Ammon's horn (tissue), 1 donor: ENCODE results near the gene PML.
"Not testable (repeated sequence)": the region's sequence is repeated elsewhere in the genome, so short reads cannot be mapped to it uniquely, and the experiment has no call there.

Experiments used
- DNase-seq: peaks from one replicate; pipeline ENCODE4 v3.0.0-alpha.2; 2016; ENCODE audit warnings: low spot score

The PML gene

GRCh38 chr15:74060251-74060650, 65.7 kb downstream of the PML start:
- DNase-seq, result no peak

- DNase-seq, result no peak
Measured at GRCh38 chr15:74062236-74062635, 67.7 kb downstream of the PML start.

DNA sequence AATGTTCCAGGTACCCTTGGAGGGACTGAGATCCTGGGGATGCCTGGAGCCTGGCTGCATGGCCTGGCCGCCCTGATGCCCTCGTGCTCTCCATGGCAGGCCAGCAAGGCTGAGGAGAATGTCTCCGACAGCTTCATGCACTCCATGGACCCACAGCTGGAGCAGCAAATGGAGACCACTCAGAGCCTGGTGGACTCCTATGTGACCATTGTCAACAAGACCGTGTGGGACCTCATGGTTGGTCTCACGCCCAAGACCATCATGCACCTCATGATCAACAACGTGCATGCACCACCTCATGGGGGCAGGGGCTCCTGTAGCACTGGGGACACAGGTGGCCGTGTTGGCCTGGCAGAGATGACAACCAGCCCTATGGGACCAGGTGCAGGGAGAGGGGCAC, 68.2 kb downstream of the PML start:
- DNase-seq, result no peak

DNA sequence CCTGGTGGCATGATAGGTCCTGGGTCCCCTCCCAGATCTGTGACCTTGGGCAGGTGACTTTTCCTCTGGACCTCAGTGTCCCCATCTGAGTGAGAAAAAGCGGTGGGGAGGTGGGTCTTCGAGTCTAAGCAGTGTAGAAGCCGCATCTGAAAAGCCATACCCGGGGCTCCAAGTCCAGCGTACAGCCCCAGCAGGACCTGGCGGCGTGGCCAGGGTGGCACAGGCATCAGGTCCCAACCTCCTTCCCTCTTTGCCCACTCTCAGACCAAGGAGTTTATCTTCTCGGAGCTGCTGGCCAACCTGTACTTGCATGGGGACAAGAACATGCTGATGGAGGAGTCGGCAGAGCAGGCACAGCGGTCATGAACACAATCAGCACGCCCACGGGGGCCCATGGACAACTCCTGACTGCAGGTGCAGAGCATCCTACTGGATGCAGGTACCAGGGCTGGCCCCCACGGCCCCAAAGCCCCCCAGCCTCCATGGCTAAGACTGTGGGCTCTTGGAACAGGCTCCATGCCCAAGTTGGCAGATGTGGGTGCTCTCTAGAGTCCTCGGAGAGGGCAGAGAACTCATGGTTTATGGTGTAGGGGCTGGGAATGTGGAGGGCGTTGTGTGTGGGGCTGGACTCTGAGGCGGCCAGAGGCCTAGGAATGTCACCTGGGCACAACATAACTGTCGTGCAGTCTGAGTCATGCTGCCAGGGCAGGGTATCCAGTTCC, 69.1 kb downstream of the PML start:
- DNase-seq, result not testable (repeated sequence)

DNA sequence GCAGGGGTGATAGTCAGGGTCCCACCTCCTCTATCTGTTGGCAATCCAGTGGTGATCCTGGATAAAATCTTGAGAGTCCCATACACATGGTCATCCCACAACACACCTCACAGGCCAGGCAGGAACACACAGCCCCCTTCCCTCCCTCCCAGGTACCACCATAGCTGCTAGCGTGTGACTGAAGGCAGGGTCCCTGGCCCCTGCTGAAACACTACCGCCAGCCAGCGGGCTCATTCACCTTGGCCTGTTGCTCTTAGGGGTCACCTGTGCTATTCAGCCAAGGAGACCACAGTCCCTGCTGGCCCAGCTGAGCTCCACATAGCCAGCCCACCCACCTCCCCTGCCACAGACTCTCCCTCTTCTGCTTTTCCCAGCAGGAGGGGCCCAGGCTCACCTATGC, 69.7 kb downstream of the PML start:
- not testable (repeated sequence) for DNase-seq

- DNase-seq, result not testable (repeated sequence)
Measured at GRCh38 chr15:74064822-74065221, 70.3 kb downstream of the PML start.

DNA sequence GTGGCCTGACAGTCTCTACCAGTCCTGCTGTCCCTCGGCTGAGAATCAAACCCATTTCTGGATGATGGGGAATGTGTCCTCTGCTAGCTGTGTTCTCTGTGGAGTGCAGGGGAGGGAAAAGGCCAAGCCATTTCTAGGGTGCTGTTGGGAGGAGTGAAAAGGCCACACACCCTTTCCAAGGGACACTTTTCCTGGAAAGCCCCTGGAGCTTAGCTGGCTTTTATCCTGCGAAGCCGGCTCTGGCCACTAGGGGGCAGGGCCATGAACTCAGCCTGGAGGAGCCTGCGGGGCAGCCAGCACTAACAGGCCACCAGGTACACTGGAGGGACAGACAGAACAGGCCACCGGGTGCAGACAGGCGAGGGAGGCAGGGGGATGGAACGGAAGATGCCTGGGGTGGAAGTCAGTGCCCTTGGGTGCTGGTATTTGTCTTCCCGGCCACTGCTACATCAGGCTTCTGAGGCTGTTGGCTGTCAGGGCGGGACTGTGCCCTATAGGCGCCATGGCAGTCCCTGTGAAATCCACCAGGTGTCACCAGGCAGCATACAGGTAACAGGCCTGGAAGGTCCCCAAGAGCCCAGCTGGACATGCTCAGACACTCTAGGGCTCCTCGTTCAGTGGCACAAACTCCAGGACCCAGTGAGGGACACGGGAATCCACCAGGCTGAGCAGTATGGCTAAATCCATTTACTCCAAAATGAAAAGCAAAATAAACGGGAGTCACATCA, 71.3 kb downstream of the PML start:
- DNase-seq, result not testable (repeated sequence)

- DNase-seq, result not testable (repeated sequence)
Measured at GRCh38 chr15:74071645-74072044, 77.1 kb downstream of the PML start.

DNA sequence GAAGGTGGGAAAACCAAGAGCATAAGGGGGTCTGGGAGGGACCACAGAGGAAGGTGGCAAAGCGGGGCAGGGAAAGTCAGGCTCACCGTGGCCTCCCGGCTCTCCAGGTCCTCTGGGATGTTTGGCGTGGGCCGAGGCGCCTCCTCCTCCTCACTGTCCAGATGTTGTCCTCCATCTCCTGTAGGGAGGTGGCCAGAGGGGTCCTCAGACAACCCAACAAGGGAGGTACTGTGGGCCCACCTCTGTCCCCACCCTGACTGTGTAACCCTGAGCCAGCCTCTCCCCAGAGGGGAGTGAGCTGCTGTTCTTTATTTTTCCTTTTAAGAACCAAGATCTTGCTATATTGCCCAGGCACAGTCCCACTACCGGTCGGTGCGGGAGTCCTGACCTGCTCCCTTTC, 77.6 kb downstream of the PML start:
- DNase-seq, result not testable (repeated sequence)

DNA sequence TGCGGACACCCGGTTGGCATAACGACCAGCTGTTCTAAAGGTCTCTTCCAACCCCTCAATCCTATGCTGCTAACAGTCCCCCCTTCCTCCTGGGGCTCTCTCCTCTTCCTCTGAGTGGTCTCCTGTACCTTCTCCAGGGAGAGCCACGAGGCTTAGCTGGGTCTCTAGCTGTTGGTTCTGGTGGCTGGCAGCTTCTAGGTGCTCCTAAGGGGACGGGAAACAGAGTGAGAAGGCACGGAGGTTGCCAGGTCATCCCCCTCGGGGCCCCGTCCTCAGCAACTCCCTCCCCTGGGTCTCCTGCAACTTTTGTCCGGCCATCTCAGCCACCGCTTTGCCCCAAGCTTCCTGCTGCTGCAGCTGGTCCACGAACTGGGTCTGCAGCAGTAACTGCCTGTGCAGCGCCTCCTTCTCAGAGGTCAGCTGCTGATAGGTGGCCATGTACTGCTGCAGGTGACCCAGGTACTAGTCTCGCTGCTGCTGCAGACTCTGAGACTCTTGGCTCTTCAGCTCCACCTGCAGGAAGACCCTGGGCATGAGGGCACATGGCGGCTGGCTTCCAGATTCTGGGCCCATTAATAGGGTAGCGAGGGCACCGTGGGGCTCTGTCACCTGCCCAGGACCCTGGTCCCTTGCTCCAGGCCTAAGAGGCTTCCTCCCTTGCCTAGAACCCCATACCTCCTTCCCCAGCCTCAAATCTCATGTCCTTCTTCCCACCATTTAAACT, 78.3 kb downstream of the PML start:
- DNase-seq, result not testable (repeated sequence)

DNA sequence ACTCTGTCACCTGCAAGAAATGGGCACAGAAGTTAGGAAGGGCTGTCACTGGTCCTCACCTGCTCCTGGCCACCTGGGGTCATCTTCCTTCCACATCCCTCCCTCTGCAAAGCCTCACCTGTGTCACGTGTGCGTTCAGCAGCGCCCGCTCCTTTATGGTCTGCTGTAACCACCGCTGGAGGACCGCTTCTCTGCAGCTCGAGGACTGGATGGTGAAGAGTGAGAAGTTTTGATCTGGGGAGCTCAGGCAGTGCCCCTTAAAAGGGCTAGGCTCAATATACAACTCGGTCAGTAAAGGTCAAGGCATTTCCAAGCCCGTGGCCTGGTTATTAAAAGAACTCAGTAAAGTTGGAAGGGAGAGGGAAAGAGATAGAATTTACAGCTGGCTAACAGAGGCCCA, 81.3 kb downstream of the PML start:
- DNase-seq, result not testable (repeated sequence)

DNA sequence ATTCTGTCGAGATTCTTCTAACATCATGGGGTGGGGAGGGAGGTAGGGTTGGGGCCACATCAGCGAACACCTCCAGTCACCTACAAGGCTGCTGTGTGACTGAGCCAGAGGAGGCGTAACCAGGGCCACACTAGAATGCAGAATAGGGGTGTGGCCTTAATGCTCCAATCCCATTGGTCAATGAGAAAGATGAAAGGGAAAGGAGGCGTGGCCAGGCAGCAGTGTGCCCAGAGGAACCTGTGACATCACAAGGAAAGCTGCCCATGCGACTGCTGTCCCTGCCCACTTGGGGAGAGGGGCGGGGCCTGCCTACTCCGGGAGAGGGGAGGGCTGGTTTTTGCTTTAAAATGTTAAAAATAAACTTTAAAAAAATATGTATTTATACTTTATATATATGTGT, 87.9 kb downstream of the PML start, which contains the start of gene GOLGA6A:
GOLGA6A (minus strand) TSS at position 101 of the 400 bp plus-strand sequence; CDS start at position 60, 41 bp downstream.
- DNase-seq, result not testable (repeated sequence)

DNA sequence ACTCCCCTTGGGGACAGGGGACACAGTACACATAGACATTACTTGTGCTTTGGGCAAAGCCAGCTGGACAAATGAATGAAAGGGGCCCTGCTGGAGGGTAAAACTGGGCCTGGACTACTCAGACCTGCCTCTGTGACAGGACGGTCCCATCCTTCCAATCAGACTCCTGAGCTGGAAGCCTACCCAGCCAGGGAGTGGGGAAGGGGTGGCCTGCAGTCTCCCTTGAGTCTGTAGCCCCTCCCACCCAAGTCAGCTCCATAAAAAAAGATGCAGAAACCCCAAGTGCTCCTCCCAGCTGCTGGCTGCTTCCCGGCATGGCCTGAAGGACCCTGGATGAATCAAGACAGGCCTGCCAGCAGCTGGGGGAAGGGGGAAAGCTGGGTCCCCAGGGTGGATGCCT, 100.1 kb downstream of the PML start:
- not testable (repeated sequence) for DNase-seq

DNA sequence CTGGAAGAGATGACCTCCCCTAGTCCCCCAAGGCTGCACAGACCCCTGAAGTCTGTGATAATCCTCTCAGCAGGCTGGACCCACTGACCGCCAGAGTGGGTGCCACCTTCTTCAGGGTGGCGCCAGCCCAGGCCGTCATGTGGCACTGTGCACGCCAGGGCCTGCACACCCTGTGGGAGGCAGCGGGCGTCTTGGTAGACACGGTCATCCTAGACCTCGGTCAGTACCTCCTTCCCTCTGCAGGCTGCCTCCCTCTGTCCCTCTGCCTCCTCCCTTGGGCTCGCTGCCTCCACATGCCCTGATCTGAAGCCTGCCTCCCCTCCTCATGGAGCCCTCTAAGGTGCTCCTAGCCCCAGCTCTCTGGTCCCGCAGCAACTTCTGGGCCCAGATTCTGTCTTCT, 101.1 kb downstream of the PML start:
- not testable (repeated sequence) for DNase-seq

DNA sequence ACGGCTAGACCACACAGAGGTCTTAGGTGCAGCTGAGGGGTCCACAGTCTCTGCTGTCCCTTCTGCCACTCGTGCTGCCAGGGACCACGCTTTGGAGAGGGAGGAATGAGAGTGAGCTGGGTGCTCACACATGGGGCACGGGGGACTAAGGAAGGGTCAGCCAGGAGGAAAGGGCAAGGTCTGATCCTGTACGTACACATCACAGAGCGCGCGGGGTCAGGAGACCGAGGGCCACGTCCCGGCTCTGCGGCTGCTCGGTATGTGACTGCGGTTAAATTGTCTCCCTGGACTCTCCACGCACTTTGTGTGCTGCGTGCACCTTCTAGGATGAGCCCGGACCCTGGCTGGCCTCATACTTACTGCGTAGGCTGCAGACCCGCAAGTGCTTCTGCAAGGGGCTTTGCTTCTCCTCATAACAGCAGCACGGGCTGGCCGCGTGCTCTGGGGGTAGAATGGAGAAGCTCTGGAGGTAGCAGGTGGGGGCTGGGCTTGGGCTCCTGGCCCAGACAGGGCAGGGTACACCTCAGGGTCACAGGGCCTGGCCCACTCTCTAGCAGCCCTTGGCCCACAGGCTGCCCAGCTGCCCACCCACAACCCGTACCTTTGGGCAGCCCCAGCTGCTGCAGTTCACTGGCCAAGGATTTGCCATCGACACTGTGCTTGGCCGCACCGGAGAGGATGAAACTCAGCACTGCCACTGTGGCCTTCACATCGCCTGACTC, 102.4 kb downstream of the PML start:
- not testable (repeated sequence) for DNase-seq
